ENCODE measurements around the gene CPLANE1. TPM values are rescaled to one million over a fixed set of nuclear protein-coding genes. Genes with fewer than 3 reads are reported as not detected.

CPLANE1 gene
- total and polyA plus RNA-seq, 2 donors (not counting 1 experiment from before 2014, with no cell fraction given) = 15.3 to 20.0 TPM

GRCh38 chr5:37198842-37199241 lies 50.3 kb downstream of the CPLANE1 start:
- H3K4me1 ChIP-seq (ENCODE audit: control insufficient read depth, extremely low read depth, insufficient read depth, low read length) = peaks cover 4% of the 10 kb centered on the region
- H3K4me3 ChIP-seq (replicated peaks in 1 of 4; ENCODE audit: control extremely low read depth in 1 of 4, insufficient read depth in 1 of 4, low read depth in 3 of 4, low read length in 4 of 4) = no peak overlapping the region
- no peak overlapping the region for H3K4me2 ChIP-seq (ENCODE audit: extremely low read depth, insufficient read depth, low read length)
- no peak overlapping the region for H3K9ac ChIP-seq (ENCODE audit: insufficient read depth, low read length)
- H3K79me2 ChIP-seq (ENCODE audit: control insufficient read depth, insufficient read depth, low read length) = no peaks in the 10 kb centered on the region
- H3K27ac ChIP-seq (ENCODE audit: insufficient read depth, low read length) = no peak overlapping the region
- no peaks in the 10 kb centered on the region for H3K36me3 ChIP-seq (ENCODE audit: control insufficient read depth, insufficient read depth, low read length)
- no peak overlapping the region for H2AFZ ChIP-seq (ENCODE audit: low read length)
- H4K20me1 ChIP-seq (ENCODE audit: control insufficient read depth, extremely low read depth, insufficient read depth, low read length) = no peaks in the 10 kb centered on the region
- DNase-seq (ENCODE audit: low read depth in 2 of 2) = peak in 1 of 2 donors; percentile 39
- TF ChIP-seq CTCF (conservative IDR thresholded peaks at IDR 0.05 in 1 of 2, IDR thresholded peaks at IDR 0.05 in 1 of 2; ENCODE audit: low read depth in 1 of 2, low read length in 2 of 2) (no peak), EZH2 (IDR thresholded peaks at IDR 0.05; ENCODE audit: low read length, missing control alignments) (no peak)
- no peaks in the 10 kb centered on the region for H3K9me3 ChIP-seq (ENCODE audit: control insufficient read depth, insufficient read depth, low read depth, low read length)
- no peaks in the 10 kb centered on the region for H3K27me3 ChIP-seq (ENCODE audit: control insufficient read depth, insufficient read depth, low read length)

DNA sequence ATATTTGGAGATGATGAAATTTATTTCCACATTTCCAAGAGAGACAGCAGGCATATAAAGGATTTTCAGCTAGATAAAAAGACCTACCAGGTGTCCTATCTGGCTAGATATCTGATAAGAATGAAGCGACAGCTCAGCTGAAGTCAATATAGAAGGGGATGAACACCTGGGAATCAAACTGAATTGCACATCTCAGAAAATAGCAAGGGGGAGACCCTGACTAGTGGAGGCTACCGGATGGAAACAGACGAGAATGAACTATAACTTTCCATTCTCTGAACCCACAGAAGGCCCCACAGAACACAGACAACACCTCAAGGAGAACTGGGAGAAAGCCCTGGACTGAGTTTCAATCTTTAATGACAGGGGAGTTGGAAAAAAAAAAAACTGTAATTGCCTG lies 51.1 kb downstream of the CPLANE1 start:
- peak overlapping the region; percentile 51 for H3K4me2 ChIP-seq (ENCODE audit: extremely low read depth, insufficient read depth, low read length)
- DNase-seq (ENCODE audit: low read depth in 2 of 2) = no peak
- H3K79me2 ChIP-seq (ENCODE audit: control insufficient read depth, insufficient read depth, low read length) = no peaks in the 10 kb centered on the region
- H3K9ac ChIP-seq (ENCODE audit: insufficient read depth, low read length) = no peak overlapping the region
- peak overlapping the region; percentile 27 for H3K27ac ChIP-seq (ENCODE audit: insufficient read depth, low read length)
- no peaks in the 10 kb centered on the region for H3K27me3 ChIP-seq (ENCODE audit: control insufficient read depth, insufficient read depth, low read length)
- no peaks in the 10 kb centered on the region for H3K36me3 ChIP-seq (ENCODE audit: control insufficient read depth, insufficient read depth, low read length)
- no peaks in the 10 kb centered on the region for H4K20me1 ChIP-seq (ENCODE audit: control insufficient read depth, extremely low read depth, insufficient read depth, low read length)
- TF ChIP-seq CTCF (conservative IDR thresholded peaks at IDR 0.05 in 1 of 2, IDR thresholded peaks at IDR 0.05 in 1 of 2; ENCODE audit: low read depth in 1 of 2, low read length in 2 of 2) (no peak), EZH2 (IDR thresholded peaks at IDR 0.05; ENCODE audit: low read length, missing control alignments) (no peak)
- peaks cover 4% of the 10 kb centered on the region for H3K4me1 ChIP-seq (ENCODE audit: control insufficient read depth, extremely low read depth, insufficient read depth, low read length)
- H3K9me3 ChIP-seq (ENCODE audit: control insufficient read depth, insufficient read depth, low read depth, low read length) = no peaks in the 10 kb centered on the region
- H2AFZ ChIP-seq (ENCODE audit: low read length) = peak overlapping the region; percentile 37
- H3K4me3 ChIP-seq (replicated peaks in 1 of 4; ENCODE audit: control extremely low read depth in 1 of 4, insufficient read depth in 1 of 4, low read depth in 3 of 4, low read length in 4 of 4) = no peak overlapping the region

DNA sequence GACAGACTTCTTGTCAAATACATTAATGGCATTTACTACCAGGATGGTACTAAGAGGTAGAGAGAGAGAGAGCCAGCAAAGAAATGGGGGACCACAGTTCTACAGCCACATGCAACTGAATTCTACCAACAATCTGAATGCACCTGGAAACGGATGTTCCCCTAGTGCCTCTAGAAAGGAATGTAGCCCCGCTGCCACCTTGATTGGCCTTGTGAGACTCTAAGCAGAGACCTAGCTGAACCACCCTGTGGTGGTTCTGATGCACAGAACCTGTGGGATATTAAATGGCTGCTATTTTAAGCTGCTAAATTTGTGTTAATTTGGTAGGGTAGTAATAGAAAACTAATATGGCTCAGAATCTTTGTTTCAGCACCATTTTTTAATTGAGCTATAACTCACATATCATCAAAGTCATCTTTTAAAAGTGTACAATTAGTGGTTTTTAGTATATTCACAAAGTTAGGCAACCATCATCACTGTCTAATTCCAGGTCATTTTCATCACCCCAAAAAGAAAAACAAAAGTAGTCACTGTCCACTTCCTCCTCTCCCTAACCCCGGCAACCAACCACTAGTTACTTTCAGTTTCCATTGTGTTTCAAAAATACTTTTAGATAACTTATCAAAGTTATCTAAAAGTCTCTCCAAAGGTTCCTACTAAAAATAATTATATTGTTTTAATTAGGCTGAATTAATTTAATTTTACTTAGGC lies 51.7 kb downstream of the CPLANE1 start:
- Histone ChIP-seq H3K9ac (ENCODE audit: insufficient read depth, low read length) (no peak overlapping the region), H3K27me3 (ENCODE audit: control insufficient read depth, insufficient read depth, low read length) (no peaks in the 10 kb centered on the region), H2AFZ (ENCODE audit: low read length) (no peak overlapping the region), H3K4me3 (replicated peaks in 1 of 4; ENCODE audit: control extremely low read depth in 1 of 4, insufficient read depth in 1 of 4, low read depth in 3 of 4, low read length in 4 of 4) (peak overlapping the region in 1 of 4 experiments; percentile 3), H3K79me2 (ENCODE audit: control insufficient read depth, insufficient read depth, low read length) (no peaks in the 10 kb centered on the region), H3K4me2 (ENCODE audit: extremely low read depth, insufficient read depth, low read length) (peak overlapping the region; percentile 51), H3K9me3 (ENCODE audit: control insufficient read depth, insufficient read depth, low read depth, low read length) (no peaks in the 10 kb centered on the region), H3K27ac (ENCODE audit: insufficient read depth, low read length) (peak overlapping the region; percentile 27), H3K36me3 (ENCODE audit: control insufficient read depth, insufficient read depth, low read length) (no peaks in the 10 kb centered on the region), H3K4me1 (ENCODE audit: control insufficient read depth, extremely low read depth, insufficient read depth, low read length) (peaks cover 4% of the 10 kb centered on the region), H4K20me1 (ENCODE audit: control insufficient read depth, extremely low read depth, insufficient read depth, low read length) (no peaks in the 10 kb centered on the region)
- no peak for TF ChIP-seq CTCF (conservative IDR thresholded peaks at IDR 0.05 in 1 of 2, IDR thresholded peaks at IDR 0.05 in 1 of 2; ENCODE audit: low read depth in 1 of 2, low read length in 2 of 2)
- no peak for TF ChIP-seq EZH2 (IDR thresholded peaks at IDR 0.05; ENCODE audit: low read length, missing control alignments)
- DNase-seq (ENCODE audit: low read depth in 2 of 2) = peak in 1 of 2 donors; percentile 16

All from fibroblast of lung (primary cell).